ENCODE data around the gene RAB3IP.

DNA sequence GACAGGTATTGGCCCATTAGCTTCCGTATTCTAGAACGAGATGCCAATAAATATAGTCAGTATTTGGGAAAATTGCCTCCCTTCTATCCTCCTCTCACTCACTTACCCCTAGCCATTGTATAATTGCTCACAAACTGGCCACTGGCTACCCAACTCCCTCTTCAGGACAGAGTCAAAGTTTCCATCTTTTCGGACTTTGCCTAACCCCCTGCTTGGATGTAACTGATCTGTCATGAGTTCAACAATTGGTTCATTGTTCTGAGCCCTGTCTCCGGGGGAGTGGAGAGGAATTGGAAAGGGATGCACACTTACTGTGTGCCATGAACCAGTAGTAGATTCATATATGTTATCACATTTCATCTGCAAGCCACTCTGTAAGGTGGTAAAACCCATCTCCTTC, 98.5 kb downstream of the RAB3IP start:
- TF ChIP-seq ZNF274 (IDR thresholded peaks at IDR 0.05; ENCODE audit: low read depth, low read length) (no peak), SUZ12 (IDR thresholded peaks at IDR 0.05; ENCODE audit: extremely low read depth, insufficient read depth, insufficient read length) (no peak), YY1 (IDR thresholded peaks at IDR 0.05; ENCODE audit: insufficient read depth, insufficient read length) (no peak)

All from NT2/D1 (cell line).